ENCODE measurements around the gene HSD17B3. TPM values are rescaled to one million over a fixed set of nuclear protein-coding genes. Genes with fewer than 3 reads are reported as not detected.
A peak's percentile ranks its signal among the peaks of the same experiment; 100 is the strongest.

The HSD17B3 gene
- total and polyA plus RNA-seq, 10 of the 15 experiments (the other 5 are each of a cell fraction or from before 2014, with no cell fraction given): not detected

DNA sequence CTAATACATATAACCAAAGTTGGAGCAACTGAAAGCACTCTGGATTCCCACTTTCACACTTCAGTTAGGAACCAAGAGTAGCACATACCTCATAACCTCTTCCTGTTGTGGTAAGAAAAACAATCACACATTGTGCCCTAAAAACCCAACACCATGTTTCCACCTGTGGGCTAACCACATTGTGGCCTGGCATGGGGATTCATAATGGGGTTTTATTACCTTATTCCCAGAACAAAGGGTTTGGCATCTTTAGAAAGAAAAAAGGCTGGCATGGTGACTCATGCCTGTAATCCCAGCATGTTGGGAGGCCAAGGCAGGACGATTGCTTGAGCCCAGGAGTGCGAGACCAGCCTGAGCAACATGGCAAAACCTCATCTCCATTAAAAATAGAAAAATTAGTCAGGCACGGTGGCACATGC, 60.6 kb downstream of the HSD17B3 start (continued):
- TF ChIP-seq, protein P1, sequence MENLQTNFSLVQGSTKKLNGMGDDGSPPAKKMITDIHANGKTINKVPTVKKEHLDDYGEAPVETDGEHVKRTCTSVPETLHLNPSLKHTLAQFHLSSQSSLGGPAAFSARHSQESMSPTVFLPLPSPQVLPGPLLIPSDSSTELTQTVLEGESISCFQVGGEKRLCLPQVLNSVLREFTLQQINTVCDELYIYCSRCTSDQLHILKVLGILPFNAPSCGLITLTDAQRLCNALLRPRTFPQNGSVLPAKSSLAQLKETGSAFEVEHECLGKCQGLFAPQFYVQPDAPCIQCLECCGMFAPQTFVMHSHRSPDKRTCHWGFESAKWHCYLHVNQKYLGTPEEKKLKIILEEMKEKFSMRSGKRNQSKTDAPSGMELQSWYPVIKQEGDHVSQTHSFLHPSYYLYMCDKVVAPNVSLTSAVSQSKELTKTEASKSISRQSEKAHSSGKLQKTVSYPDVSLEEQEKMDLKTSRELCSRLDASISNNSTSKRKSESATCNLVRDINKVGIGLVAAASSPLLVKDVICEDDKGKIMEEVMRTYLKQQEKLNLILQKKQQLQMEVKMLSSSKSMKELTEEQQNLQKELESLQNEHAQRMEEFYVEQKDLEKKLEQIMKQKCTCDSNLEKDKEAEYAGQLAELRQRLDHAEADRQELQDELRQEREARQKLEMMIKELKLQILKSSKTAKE (IDR thresholded peaks at IDR 0.05; ENCODE audit: low read depth, poor library complexity, severe bottlenecking): peak; percentile 51
- TF ChIP-seq DPF2 (IDR thresholded peaks at IDR 0.05) (peak; percentile 91), CHD1 (IDR thresholded peaks at IDR 0.05; ENCODE audit: low read depth, low read length) (no peak), RBBP5 (conservative IDR thresholded peaks at IDR 0.05) (no peak), ETV6 (conservative IDR thresholded peaks at IDR 0.05 in 1 of 2, IDR thresholded peaks at IDR 0.05 in 1 of 2; ENCODE audit: borderline replicate concordance in 1 of 2, low read depth in 1 of 2) (0 out of 4 replicates have a peak, but pooled peaks of 1 of the 2 experiments have one; percentile 22), PML (IDR thresholded peaks at IDR 0.05; ENCODE audit: low read length) (no peak), BACH1 (IDR thresholded peaks at IDR 0.05; ENCODE audit: borderline replicate concordance) (0 out of 2 replicates have a peak, but pooled peaks have one; percentile 49), JUND (IDR thresholded peaks at IDR 0.05; ENCODE audit: low read depth, low read length) (no peak), ZNF622 (IDR thresholded peaks at IDR 0.05) (no peak), NFYA (IDR thresholded peaks at IDR 0.05; ENCODE audit: borderline replicate concordance, low read depth, low read length) (no peak), MTA3 (IDR thresholded peaks at IDR 0.05; ENCODE audit: borderline replicate concordance, low read length) (0 out of 2 replicates have a peak, but pooled peaks have one; percentile 41), ZNF217 (IDR thresholded peaks at IDR 0.05) (0 out of 2 replicates have a peak, but pooled peaks have one; percentile 31), BRCA1 (IDR thresholded peaks at IDR 0.05; ENCODE audit: low read depth, low read length) (no peak), SMARCA5 (IDR thresholded peaks at IDR 0.05) (no peak), ZNF384 (IDR thresholded peaks at IDR 0.05; ENCODE audit: borderline replicate concordance, low read depth, low read length) (no peak), TCF3 (IDR thresholded peaks at IDR 0.05; ENCODE audit: borderline replicate concordance, insufficient read depth, low read depth, low read length) (no peak)
- TF ChIP-seq, protein P2, sequence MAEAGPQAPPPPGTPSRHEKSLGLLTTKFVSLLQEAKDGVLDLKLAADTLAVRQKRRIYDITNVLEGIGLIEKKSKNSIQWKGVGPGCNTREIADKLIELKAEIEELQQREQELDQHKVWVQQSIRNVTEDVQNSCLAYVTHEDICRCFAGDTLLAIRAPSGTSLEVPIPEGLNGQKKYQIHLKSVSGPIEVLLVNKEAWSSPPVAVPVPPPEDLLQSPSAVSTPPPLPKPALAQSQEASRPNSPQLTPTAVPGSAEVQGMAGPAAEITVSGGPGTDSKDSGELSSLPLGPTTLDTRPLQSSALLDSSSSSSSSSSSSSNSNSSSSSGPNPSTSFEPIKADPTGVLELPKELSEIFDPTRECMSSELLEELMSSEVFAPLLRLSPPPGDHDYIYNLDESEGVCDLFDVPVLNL (IDR thresholded peaks at IDR 0.05; ENCODE audit: low read depth, low read length): no peak
- TF ChIP-seq, protein P3, sequence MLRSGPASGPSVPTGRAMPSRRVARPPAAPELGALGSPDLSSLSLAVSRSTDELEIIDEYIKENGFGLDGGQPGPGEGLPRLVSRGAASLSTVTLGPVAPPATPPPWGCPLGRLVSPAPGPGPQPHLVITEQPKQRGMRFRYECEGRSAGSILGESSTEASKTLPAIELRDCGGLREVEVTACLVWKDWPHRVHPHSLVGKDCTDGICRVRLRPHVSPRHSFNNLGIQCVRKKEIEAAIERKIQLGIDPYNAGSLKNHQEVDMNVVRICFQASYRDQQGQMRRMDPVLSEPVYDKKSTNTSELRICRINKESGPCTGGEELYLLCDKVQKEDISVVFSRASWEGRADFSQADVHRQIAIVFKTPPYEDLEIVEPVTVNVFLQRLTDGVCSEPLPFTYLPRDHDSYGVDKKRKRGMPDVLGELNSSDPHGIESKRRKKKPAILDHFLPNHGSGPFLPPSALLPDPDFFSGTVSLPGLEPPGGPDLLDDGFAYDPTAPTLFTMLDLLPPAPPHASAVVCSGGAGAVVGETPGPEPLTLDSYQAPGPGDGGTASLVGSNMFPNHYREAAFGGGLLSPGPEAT (IDR thresholded peaks at IDR 0.05; ENCODE audit: low read depth): peak; percentile 78
- TF ChIP-seq, protein P4, sequence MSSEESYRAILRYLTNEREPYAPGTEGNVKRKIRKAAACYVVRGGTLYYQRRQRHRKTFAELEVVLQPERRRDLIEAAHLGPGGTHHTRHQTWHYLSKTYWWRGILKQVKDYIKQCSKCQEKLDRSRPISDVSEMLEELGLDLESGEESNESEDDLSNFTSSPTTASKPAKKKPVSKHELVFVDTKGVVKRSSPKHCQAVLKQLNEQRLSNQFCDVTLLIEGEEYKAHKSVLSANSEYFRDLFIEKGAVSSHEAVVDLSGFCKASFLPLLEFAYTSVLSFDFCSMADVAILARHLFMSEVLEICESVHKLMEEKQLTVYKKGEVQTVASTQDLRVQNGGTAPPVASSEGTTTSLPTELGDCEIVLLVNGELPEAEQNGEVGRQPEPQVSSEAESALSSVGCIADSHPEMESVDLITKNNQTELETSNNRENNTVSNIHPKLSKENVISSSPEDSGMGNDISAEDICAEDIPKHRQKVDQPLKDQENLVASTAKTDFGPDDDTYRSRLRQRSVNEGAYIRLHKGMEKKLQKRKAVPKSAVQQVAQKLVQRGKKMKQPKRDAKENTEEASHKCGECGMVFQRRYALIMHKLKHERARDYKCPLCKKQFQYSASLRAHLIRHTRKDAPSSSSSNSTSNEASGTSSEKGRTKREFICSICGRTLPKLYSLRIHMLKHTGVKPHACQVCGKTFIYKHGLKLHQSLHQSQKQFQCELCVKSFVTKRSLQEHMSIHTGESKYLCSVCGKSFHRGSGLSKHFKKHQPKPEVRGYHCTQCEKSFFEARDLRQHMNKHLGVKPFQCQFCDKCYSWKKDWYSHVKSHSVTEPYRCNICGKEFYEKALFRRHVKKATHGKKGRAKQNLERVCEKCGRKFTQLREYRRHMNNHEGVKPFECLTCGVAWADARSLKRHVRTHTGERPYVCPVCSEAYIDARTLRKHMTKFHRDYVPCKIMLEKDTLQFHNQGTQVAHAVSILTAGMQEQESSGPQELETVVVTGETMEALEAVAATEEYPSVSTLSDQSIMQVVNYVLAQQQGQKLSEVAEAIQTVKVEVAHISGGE (CRISPR knock-in tag; IDR thresholded peaks at IDR 0.05): no peak
- TF ChIP-seq, protein P5, sequence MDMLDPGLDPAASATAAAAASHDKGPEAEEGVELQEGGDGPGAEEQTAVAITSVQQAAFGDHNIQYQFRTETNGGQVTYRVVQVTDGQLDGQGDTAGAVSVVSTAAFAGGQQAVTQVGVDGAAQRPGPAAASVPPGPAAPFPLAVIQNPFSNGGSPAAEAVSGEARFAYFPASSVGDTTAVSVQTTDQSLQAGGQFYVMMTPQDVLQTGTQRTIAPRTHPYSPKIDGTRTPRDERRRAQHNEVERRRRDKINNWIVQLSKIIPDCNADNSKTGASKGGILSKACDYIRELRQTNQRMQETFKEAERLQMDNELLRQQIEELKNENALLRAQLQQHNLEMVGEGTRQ (IDR thresholded peaks at IDR 0.05; ENCODE audit: borderline replicate concordance, low read depth, low read length): no peak
